H54 (cell line): Measurements from ENCODE around the gene CDH23.

Source experiments
- DNase-seq: peaks from one replicate; pipeline ENCODE4 v3.0.0; 2011; ENCODE audit warnings: low spot score, mixed read lengths; ENCODE audit not compliant: insufficient read length
- FAIRE-seq: peaks from 3 replicates; lab custom pipeline; 2011; peaks lifted over from hg19 to GRCh38; lab: Jason Lieb, UNC
- POLR2A ChIP-seq: IDR thresholded peaks from 2 replicates; pipeline ENCODE4 v1.6.1; 2011; ENCODE audit warnings: low read depth, mild to moderate bottlenecking, low read length

The CDH23 gene

GRCh38 chr10:71761541-71762113, 364.9 kb downstream of the CDH23 start:
- no peak for DNase-seq
- TF ChIP-seq POLR2A, result no peak
- FAIRE-seq, result no peak

GRCh38 chr10:71762324-71762723, 365.6 kb downstream of the CDH23 start:
- FAIRE-seq (no peak), DNase-seq (no peak)
- no peak for TF ChIP-seq POLR2A

GRCh38 chr10:71763352-71764127, 366.8 kb downstream of the CDH23 start:
- no peak for TF ChIP-seq POLR2A
- no peak for DNase-seq
- FAIRE-seq, result no peak

GRCh38 chr10:71765176-71765904, 368.6 kb downstream of the CDH23 start:
- 0 out of 2 replicates have a peak, but pooled peaks have one; percentile 4 for TF ChIP-seq POLR2A
- DNase-seq (no peak), FAIRE-seq (no peak)

GRCh38 chr10:71765906-71766716, 369.4 kb downstream of the CDH23 start:
- DNase-seq (no peak), FAIRE-seq (no peak)
- TF ChIP-seq POLR2A, result no peak

GRCh38 chr10:71766717-71767419, 370.1 kb downstream of the CDH23 start:
- DNase-seq, result peak; percentile 97
- FAIRE-seq, result peak; percentile 96
- no peak for TF ChIP-seq POLR2A

GRCh38 chr10:71767420-71768035, 370.8 kb downstream of the CDH23 start:
- TF ChIP-seq POLR2A, result no peak
- DNase-seq (peak; percentile 48), FAIRE-seq (no peak)

GRCh38 chr10:71769279-71769823, 372.6 kb downstream of the CDH23 start:
- TF ChIP-seq POLR2A, result no peak
- DNase-seq (no peak), FAIRE-seq (no peak)

GRCh38 chr10:71770255-71770654, 373.5 kb downstream of the CDH23 start:
- DNase-seq (no peak), FAIRE-seq (no peak)
- no peak for TF ChIP-seq POLR2A

- FAIRE-seq (no peak), DNase-seq (no peak)
- no peak for TF ChIP-seq POLR2A
Observed at GRCh38 chr10:71770789-71771188, 374.1 kb downstream of the CDH23 start.

GRCh38 chr10:71771204-71771603, 374.5 kb downstream of the CDH23 start:
- no peak for TF ChIP-seq POLR2A
- FAIRE-seq (no peak), DNase-seq (no peak)
